H1 (cell line): ENCODE measurements around the gene PAQR5. TPM values are rescaled to one million over a fixed set of nuclear protein-coding genes. Genes with fewer than 3 reads are reported as not detected.

Experiments used
- EP300 ChIP-seq, 2 experiments: IDR thresholded peaks; 1 replicate in 1 of 2; 2 replicates in 1 of 2; pipeline ENCODE4 v1.6.1; 2011 to 2012; ENCODE audit warnings: low read depth in 2 of 2, low read length in 2 of 2, mild to moderate bottlenecking in 2 of 2, borderline replicate concordance in 1 of 2, inconsistent platforms in 1 of 2, moderate library complexity in 1 of 2
- EZH2 ChIP-seq: fragments of 200-600 bp; sonication (generic); IDR thresholded peaks from 2 replicates; pipeline ENCODE4 v1.7.1; 2012; ENCODE audit warnings: low read depth, mild to moderate bottlenecking, moderate library complexity, low read length, inconsistent platforms; ENCODE audit not compliant: severe bottlenecking
- FOSL1 ChIP-seq: IDR thresholded peaks from 2 replicates; pipeline ENCODE4 v1.6.1; 2011; ENCODE audit warnings: mild to moderate bottlenecking, low read depth, low read length, moderate library complexity; ENCODE audit not compliant: insufficient read depth
- JUN ChIP-seq: IDR thresholded peaks from 2 replicates; pipeline ENCODE4 v1.6.1; 2011; ENCODE audit warnings: low read depth, mild to moderate bottlenecking, improper control_type of control experiment, low read length
- PHF8 ChIP-seq: fragments of 200-600 bp; sonication (generic); conservative IDR thresholded peaks from 2 replicates; pipeline ENCODE4 v1.7.1; 2012; ENCODE audit warnings: low read depth, mild to moderate bottlenecking, inconsistent platforms, low read length, moderate library complexity
- RAD21 ChIP-seq, 2 experiments: IDR thresholded peaks in 1 of 2; conservative IDR thresholded peaks in 1 of 2; 2 replicates each; pipeline ENCODE4 v1.6.1; 2011; ENCODE audit warnings: low read depth in 2 of 2, low read length in 2 of 2, improper control_type of control experiment in 1 of 2, inconsistent platforms in 1 of 2, mild to moderate bottlenecking in 1 of 2, moderate library complexity in 1 of 2
- SUZ12 ChIP-seq: fragments of 200-600 bp; sonication (generic); IDR thresholded peaks from 2 replicates; pipeline ENCODE4 v1.6.1; 2012; ENCODE audit warnings: mild to moderate bottlenecking, inconsistent platforms, low read length, moderate library complexity, mixed read lengths
- polyA plus RNA-seq, 7 experiments: library from polyadenylated mRNA; depleted of rRNA in 3 of 7; stranded (reverse) in 5 of 7; unstranded in 2 of 7; fragments of >200 nt in 5 of 7; fragments of 200-250 nt in 2 of 7; gene quantifications; 1 replicate in 5 of 7; 2 replicates in 1 of 7; 4 replicates in 1 of 7; pipeline versions ENCODE4 v1.2.1 to v1.2.3, GENCODE V29; 2011 to 2013; ENCODE audit warnings: missing spikeins in 2 of 7, mixed read lengths in 2 of 7
- total RNA-seq: library from RNA; stranded (reverse); fragmentation: NEBNext Ultra II Directional; extraction: Animal tissue kit (Norgen Biotek cat#: 25700); gene quantifications from 2 replicates; pipeline ENCODE4 v1.2.1, GENCODE V29; 2021

The PAQR5 gene
- total and polyA plus RNA-seq, 2 of the 8 experiments (the other 6 are each of a cell fraction or from before 2014, with no cell fraction given) = 8.7 to 18.1 TPM

- TF ChIP-seq FOSL1 = no peak
- TF ChIP-seq EP300 (IDR thresholded peaks at IDR 0.05; ENCODE audit: borderline replicate concordance in 1 of 2, low read depth in 2 of 2, low read length in 2 of 2) = no peak
- TF ChIP-seq PHF8 = no peak
- no peak for TF ChIP-seq EZH2
- no peak for TF ChIP-seq RAD21 (IDR thresholded peaks at IDR 0.05 in 1 of 2, conservative IDR thresholded peaks at IDR 0.05 in 1 of 2; ENCODE audit: low read depth in 2 of 2, low read length in 2 of 2)
- no peak for TF ChIP-seq SUZ12
- no peak for TF ChIP-seq JUN
Observed at GRCh38 chr15:69315402-69316110, 16.8 kb downstream of the PAQR5 start (continued).
